A204.1 (cell line): ENCODE data around the gene ZBTB49.
"Not testable (repeated sequence)": the region's sequence is repeated elsewhere in the genome, so short reads cannot be mapped to it uniquely, and the experiment has no call there.

Experiments used
- FAIRE-seq: peaks from 2 replicates; lab custom pipeline; 2012; peaks lifted over from hg19 to GRCh38; lab: Jason Lieb, UNC

Gene ZBTB49

GRCh38 chr4:4325321-4325720 lies 35.3 kb downstream of the ZBTB49 start:
- FAIRE-seq: no peak

DNA sequence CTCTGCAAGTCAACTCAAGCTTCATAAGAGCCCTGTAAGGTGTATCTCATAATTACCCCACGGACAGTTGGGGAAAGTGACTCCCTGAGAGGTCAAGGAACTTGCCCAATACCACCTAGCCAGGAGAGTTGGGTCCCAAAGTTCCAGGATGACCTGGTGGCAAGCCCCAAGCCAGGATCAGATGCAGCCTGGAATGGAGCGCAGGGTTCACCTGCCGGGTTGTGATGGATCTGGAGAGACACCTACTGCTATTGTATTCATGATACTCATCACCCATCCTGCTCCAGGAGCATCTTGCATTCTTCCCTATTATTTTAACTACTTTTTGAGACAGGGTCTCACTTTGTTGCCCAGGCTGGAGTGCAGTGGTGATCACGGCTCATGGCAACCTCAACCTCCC lies 36.1 kb downstream of the ZBTB49 start:
- FAIRE-seq: no peak

GRCh38 chr4:4327652-4328121 lies 37.6 kb downstream of the ZBTB49 start:
- no peak for FAIRE-seq

DNA sequence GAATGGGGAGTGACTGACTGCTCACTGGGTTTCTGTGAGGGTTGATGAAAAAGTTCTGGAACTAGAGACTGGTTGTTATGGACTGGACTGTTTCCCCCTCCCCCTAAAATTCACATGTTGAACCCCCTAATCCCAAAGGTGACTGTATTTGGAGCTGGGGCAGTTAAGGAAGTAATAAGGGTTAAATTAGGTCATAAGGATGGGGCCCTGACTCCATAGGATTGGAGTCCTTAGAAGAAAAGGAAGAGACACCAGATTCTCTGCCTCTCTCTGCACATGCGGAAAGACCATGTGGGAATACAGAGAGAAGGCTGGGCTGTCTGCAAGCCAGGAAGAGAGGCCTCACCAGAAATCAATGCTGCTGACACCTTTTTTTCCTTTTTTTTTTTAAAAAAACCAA lies 38.2 kb downstream of the ZBTB49 start:
- no peak for FAIRE-seq

- FAIRE-seq: no peak
Measured at GRCh38 chr4:4328840-4329239, 38.8 kb downstream of the ZBTB49 start.

DNA sequence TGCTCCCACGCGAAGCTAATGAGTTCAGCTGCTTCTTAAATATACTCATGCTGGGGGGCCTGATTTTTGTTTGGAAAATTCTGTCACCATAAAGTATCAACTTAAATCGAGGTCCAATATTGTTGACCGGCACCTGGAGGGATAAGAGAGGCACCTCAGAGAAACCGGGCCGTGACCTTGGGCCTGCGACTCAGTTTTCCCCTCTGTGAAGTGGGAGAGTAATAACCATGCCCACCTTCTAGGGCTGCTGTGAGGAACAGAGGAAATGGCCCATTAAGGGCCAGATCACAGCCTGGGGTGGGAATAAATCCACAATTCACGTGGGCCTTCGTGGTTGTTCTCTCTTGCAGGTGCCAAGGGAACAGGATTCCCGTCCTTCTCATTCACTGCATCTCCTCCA lies 39.4 kb downstream of the ZBTB49 start:
- FAIRE-seq: no peak

DNA sequence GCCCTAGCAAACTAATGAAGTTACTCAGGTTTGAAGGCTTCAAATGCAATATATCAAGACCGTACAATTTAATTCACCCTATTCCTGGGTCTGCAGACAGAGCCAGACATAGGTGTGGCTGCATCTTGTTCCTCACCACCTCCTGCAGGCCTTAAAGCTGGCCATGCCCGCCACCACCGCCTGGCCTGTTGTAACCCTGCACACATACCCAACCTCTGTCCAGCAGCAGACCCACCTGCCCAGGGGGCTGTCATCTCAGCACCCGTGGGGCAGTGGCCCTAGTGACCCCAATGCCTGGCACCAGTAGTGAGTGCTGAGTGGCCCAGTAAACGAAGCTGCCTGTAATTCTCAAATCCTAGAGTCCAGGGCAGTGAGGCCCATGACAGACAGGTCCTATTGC lies 40.7 kb downstream of the ZBTB49 start:
- FAIRE-seq: no peak

DNA sequence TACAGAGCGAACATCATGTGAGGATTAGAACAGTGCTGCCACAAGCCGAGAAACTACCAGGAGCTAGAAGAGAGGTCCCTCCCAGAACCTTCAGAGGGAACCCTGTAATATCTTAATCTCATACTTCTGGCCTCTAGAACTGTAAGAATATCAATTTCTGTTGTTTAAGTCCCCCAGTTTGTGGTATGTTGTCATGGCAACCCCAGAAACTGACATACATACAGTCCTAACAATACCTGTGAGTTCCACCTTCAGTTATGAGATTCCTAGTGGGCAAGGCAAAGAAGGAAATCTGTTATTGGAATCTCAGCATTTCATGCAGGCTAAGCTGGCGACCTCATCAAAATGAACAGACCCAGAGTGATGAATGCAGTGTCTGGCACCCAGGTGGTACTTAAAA lies 42.5 kb downstream of the ZBTB49 start:
- no peak for FAIRE-seq

- no peak for FAIRE-seq
Measured at GRCh38 chr4:4333265-4333706, 43.2 kb downstream of the ZBTB49 start.

DNA sequence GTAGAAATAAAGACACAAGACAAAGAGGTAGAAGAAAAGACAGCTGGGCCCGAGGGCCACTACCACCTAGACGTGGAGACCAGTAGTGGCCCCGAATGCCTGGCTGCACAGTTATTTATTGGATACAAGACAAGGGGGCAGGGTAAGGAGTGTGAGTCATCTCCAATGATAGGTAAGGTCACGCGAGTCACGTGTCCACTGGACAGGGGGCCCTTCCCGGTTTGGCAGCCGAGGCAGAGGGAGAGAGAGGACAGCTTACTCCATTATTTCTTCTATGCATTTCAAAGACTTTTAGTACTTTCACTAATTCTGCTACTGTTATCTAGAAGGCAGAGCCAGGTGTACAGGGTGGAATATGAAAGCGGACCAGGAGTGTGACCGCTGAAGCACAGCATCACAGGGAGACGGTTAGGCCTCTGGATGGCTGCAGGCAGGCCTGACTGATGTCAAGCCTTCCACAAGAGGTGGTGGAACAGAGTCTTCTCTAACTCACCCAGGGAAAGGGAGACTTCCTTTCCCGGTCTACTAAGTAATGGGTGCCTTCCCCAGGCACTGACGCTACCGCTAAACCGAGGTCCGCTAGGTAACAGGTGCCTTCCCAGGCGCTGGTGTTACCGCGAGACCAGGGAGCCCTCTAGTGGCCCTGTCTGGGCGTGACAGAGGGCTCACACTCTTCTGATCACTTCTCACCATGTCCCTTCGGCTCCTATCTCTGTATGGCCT lies 44.9 kb downstream of the ZBTB49 start:
- FAIRE-seq: no peak

- FAIRE-seq: no peak
Measured at GRCh38 chr4:4338210-4339001, 48.4 kb downstream of the ZBTB49 start.

- no peak for FAIRE-seq
Measured at GRCh38 chr4:4339504-4340085, 49.5 kb downstream of the ZBTB49 start.

GRCh38 chr4:4341861-4342650 lies 52.0 kb downstream of the ZBTB49 start:
- no peak for FAIRE-seq

- FAIRE-seq: no peak
Measured at GRCh38 chr4:4343038-4343437, 53.0 kb downstream of the ZBTB49 start.

DNA sequence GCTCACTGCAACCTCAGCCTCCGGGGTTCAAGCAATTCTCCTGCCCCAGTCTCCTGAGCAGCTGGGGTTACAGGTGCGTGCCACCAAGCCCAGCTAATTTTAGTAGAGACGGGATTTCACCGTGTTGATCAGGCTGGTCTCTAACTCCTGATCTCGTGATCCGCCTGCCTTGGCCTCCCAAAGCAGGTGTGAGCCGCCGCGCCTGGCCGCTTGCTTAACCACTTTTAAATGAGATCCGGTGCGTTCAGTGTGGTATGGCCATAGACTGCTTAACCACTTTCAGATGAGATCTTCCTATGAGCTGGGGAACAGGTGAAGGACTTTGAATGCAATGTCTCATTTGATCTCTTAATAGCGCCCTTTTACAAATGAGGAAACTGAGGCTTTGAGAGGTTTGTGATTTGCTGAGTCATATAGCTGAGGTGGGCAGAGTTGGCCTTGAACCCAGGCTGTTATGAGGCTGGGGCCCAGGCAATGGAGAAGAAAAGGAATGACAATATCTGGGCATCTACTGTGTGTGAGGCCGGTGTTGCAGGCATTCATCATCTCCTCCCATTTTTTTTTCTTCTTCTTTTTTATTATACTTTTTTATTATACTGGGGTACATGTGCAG lies 55.0 kb downstream of the ZBTB49 start:
- no peak for FAIRE-seq

DNA sequence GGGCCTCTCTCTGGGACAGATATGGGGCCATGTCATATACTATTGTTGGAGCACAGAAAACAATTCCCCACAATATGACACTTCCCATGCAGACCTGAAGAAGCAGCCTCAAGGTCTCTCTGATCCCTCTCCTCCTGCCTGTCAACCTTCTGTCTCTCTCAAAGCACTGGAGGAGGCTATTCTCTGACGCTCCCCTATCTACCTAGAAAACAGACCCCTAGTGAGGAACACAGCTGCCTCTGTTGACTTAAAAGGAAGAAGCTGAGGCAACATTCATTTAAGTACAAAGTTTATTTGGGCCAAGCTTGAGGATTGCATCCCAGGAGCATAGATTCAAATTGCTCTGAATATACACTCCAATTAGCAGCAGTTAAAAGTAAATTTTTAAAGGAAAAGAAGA lies 57.5 kb downstream of the ZBTB49 start:
- no peak for FAIRE-seq

DNA sequence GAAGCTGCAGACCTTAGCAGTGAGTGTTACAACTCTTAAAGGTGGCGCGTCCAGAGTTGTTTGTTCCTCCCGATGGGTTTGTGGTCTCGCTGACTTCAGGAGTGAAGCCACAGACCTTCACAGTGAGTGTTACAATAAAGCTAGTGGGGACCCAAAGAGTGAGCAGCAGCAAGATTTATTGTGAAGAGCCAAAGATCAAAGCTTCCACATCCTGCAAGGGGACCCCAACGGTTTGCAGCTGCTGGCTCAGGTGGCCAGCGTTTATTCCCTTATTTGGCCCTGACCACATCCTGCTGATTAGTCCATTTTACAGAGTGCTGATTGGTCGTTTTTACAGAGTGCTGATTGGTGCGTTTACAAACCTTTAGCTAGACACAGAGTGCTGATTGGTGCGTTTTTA lies 58.5 kb downstream of the ZBTB49 start:
- FAIRE-seq: not testable (repeated sequence)

GRCh38 chr4:4349867-4350266 lies 59.8 kb downstream of the ZBTB49 start:
- no peak for FAIRE-seq

DNA sequence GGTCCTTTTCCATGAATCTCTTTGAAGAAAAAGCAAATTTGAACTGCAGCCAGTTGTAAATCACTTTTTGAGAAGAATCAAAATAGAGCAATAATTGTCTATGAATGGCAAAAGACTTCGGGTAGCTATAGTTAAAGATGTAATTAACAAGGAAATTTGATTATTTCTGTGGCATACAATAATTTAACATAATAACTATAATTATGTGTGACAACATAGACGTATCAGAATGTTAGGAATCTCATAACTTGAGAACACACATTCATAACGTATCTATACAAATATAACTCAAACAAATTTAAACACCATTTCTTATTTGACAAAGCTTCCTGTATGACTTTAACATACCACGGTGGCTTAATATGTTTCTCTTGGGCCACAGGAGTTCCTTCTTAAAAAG lies 60.9 kb downstream of the ZBTB49 start:
- FAIRE-seq: no peak

DNA sequence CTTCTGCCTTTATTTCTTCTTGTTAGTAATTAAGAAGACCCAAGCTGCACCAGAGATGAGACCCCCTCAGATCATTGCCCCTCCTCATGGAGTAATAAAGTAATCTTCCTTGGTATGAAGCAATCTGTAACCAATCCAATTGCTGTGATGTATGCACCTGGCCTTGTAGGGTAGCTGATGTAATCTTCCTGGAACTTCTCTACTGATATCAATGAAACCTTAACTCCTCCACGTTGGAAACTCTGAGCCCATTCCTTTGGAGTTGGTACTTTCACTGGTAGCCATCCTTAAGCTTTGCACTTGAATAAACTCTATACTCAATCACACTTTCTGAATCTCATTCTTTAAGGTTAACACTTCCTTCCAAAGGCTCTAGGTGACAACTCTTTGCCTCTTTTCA lies 65.3 kb downstream of the ZBTB49 start:
- no peak for FAIRE-seq

- FAIRE-seq: no peak
Measured at GRCh38 chr4:4356106-4357041, 66.3 kb downstream of the ZBTB49 start.
